GM19193 (cell line): ENCODE data around the gene PHKA1.
"Not testable (repeated sequence)": the region's sequence is repeated elsewhere in the genome, so short reads cannot be mapped to it uniquely, and the experiment has no call there.

Experiments
- POLR2A ChIP-seq: IDR thresholded peaks from 4 replicates; pipeline ENCODE4 v1.6.1; 2011; ENCODE audit not compliant: insufficient read depth, insufficient read length; ENCODE audit errors: extremely low read depth

PHKA1 gene

GRCh38 chrX:72713599-72714477 is at the start of gene PHKA1:
PHKA1 (minus strand) TSS chrX:72714306; CDS start chrX:72713880, 426 bp downstream.
- TF ChIP-seq POLR2A = not testable (repeated sequence)

- TF ChIP-seq POLR2A = no peak
These were observed 21.5 kb upstream of the PHKA1 start for GRCh38 chrX:72735561-72735960.

- TF ChIP-seq POLR2A = no peak
These were observed 13.7 kb upstream of the PHKA1 start for GRCh38 chrX:72727846-72728245.

GRCh38 chrX:72716766-72717165 is 2.7 kb upstream of the PHKA1 start:
- TF ChIP-seq POLR2A = no peak

- TF ChIP-seq POLR2A = no peak
These were observed 1.4 kb upstream of the PHKA1 start for GRCh38 chrX:72715546-72715945.

- TF ChIP-seq POLR2A = no peak
These were observed 391 bp upstream of the PHKA1 start for GRCh38 chrX:72714478-72714916.

GRCh38 chrX:72713130-72713529 is 976 bp downstream of the PHKA1 start:
- TF ChIP-seq POLR2A = no peak

GRCh38 chrX:72712094-72712755 is 1.9 kb downstream of the PHKA1 start:
- TF ChIP-seq POLR2A = no peak

GRCh38 chrX:72705814-72706213 is 8.3 kb downstream of the PHKA1 start:
- TF ChIP-seq POLR2A = no peak

GRCh38 chrX:72705111-72705510 is 9.0 kb downstream of the PHKA1 start:
- TF ChIP-seq POLR2A = no peak

- TF ChIP-seq POLR2A = no peak
These were observed 19.9 kb downstream of the PHKA1 start for GRCh38 chrX:72694170-72694569.

- TF ChIP-seq POLR2A = no peak
These were observed 20.6 kb downstream of the PHKA1 start for GRCh38 chrX:72693477-72693876.

- TF ChIP-seq POLR2A = no peak
These were observed 26.7 kb downstream of the PHKA1 start for GRCh38 chrX:72687396-72687795.

GRCh38 chrX:72685810-72686456 is 28.2 kb downstream of the PHKA1 start:
- TF ChIP-seq POLR2A = no peak

GRCh38 chrX:72685018-72685417 is 29.1 kb downstream of the PHKA1 start:
- no peak for TF ChIP-seq POLR2A

- no peak for TF ChIP-seq POLR2A
These were observed 30.5 kb downstream of the PHKA1 start for GRCh38 chrX:72683631-72684030.

GRCh38 chrX:72676465-72676864 is 37.6 kb downstream of the PHKA1 start:
- TF ChIP-seq POLR2A = no peak
